Parathyroid adenoma (tissue), 2 donors: ENCODE data around the gene NDUFAF8.

Experiments
- H2AFZ ChIP-seq: fragments of 300-600 bp; sonication (generic); one replicate; pipeline ENCODE4 v1.7.0; 2017; ENCODE audit warnings: antibody characterized with exemption, mild to moderate bottlenecking
- H3K27ac ChIP-seq: fragments of 300-600 bp; sonication (generic); one replicate; pipeline ENCODE4 v1.7.0; 2017
- H3K27me3 ChIP-seq: fragments of 300-600 bp; sonication (generic); one replicate; pipeline ENCODE4 v1.7.0; 2017; ENCODE audit warnings: low read length; ENCODE audit not compliant: control insufficient read depth, insufficient read depth
- H3K36me3 ChIP-seq: fragments of 300-600 bp; sonication (generic); one replicate; pipeline ENCODE4 v1.7.0; 2017; ENCODE audit warnings: low read length; ENCODE audit not compliant: control insufficient read depth, insufficient read depth
- H3K4me1 ChIP-seq: fragments of 300-600 bp; sonication (generic); one replicate; pipeline ENCODE4 v1.7.0; 2017; ENCODE audit warnings: control low read depth
- H3K4me2 ChIP-seq: fragments of 300-600 bp; sonication (generic); one replicate; pipeline ENCODE4 v1.7.0; 2017; ENCODE audit warnings: low read length
- H3K4me3 ChIP-seq: fragments of 300-600 bp; sonication (generic); one replicate; pipeline ENCODE4 v1.7.0; 2017; ENCODE audit warnings: low read depth, low read length
- H3K79me2 ChIP-seq: fragments of 300-600 bp; sonication (generic); one replicate; pipeline ENCODE4 v1.7.0; 2017; ENCODE audit warnings: control low read depth
- H3K9ac ChIP-seq: fragments of 300-600 bp; sonication (generic); one replicate; pipeline ENCODE4 v1.7.0; 2017; ENCODE audit warnings: mild to moderate bottlenecking
- H3K9me3 ChIP-seq: fragments of 300-600 bp; sonication (generic); one replicate; pipeline ENCODE4 v1.7.0; 2017; ENCODE audit warnings: low read length; ENCODE audit not compliant: control insufficient read depth
- CTCF ChIP-seq: fragments of 300-600 bp; sonication (generic); IDR thresholded peaks from one replicate; pipeline ENCODE4 v1.7.0; 2017; ENCODE audit warnings: antibody characterized with exemption, mild to moderate bottlenecking
- donor health status: primary hyperparathyroidism.

NDUFAF8 gene

GRCh38 chr17:81264640-81265039 is 25.5 kb downstream of the NDUFAF8 start:
- Histone ChIP-seq H2AFZ (no peak overlapping the region), H3K79me2 (peaks cover 3% of the 10 kb centered on the region), H3K4me3 (no peak overlapping the region), H3K9me3 (no peaks in the 10 kb centered on the region), H3K36me3 (no peaks in the 10 kb centered on the region), H3K4me1 (no peaks in the 10 kb centered on the region), H3K27ac (no peak overlapping the region), H3K27me3 (no peaks in the 10 kb centered on the region), H3K9ac (no peak overlapping the region), H3K4me2 (no peak overlapping the region)
- no peak for TF ChIP-seq CTCF

- H3K4me1 ChIP-seq, result no peaks in the 10 kb centered on the region
- no peak overlapping the region for H2AFZ ChIP-seq
- H3K4me2 ChIP-seq, result no peak overlapping the region
- no peak for TF ChIP-seq CTCF
- no peak overlapping the region for H3K9ac ChIP-seq
- no peaks in the 10 kb centered on the region for H3K27me3 ChIP-seq
- H3K36me3 ChIP-seq, result no peaks in the 10 kb centered on the region
- no peaks in the 10 kb centered on the region for H3K9me3 ChIP-seq
- peaks cover 3% of the 10 kb centered on the region for H3K79me2 ChIP-seq
- H3K27ac ChIP-seq, result no peak overlapping the region
- no peak overlapping the region for H3K4me3 ChIP-seq
Measured at GRCh38 chr17:81265576-81265975, 26.5 kb downstream of the NDUFAF8 start.

GRCh38 chr17:81267390-81268067 is 28.4 kb downstream of the NDUFAF8 start:
- Histone ChIP-seq H3K27ac (no peak overlapping the region), H3K36me3 (no peaks in the 10 kb centered on the region), H3K4me2 (no peak overlapping the region)

DNA sequence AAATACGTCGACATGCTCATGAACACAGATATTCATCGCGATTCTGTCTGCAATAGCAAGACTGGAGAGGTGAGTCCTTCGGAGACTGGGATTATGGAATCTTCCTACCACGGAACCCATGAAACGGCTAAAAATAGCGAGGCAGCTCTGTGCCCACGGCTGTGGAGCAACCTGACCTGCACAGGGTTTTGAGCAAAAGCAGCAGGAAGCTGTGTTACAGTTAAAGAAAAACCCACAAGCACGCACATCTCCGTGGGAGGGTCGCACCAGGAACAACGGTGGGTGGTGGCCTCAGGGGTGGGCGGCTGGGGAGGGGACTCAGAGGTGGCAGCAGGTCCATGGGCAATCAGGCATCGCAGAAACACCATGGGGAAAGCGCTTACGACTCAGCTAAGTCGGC is 31.2 kb downstream of the NDUFAF8 start:
- no peaks in the 10 kb centered on the region for H3K9me3 ChIP-seq
- H3K4me1 ChIP-seq, result no peaks in the 10 kb centered on the region
- H3K27ac ChIP-seq, result no peak overlapping the region
- no peaks in the 10 kb centered on the region for H3K27me3 ChIP-seq
- no peaks in the 10 kb centered on the region for H3K36me3 ChIP-seq
- H3K9ac ChIP-seq, result no peak overlapping the region
- no peak overlapping the region for H2AFZ ChIP-seq
- no peak for TF ChIP-seq CTCF
- H3K79me2 ChIP-seq, result peaks cover 3% of the 10 kb centered on the region
- no peak overlapping the region for H3K4me2 ChIP-seq
- H3K4me3 ChIP-seq, result no peak overlapping the region

More at GRCh38 chr17:81267390-81268067, 28.4 kb downstream of the NDUFAF8 start:
- H3K27me3 ChIP-seq, result no peaks in the 10 kb centered on the region
- no peaks in the 10 kb centered on the region for H3K9me3 ChIP-seq
- no peak overlapping the region for H2AFZ ChIP-seq
- H3K9ac ChIP-seq, result no peak overlapping the region
- no peak overlapping the region for H3K4me3 ChIP-seq
- peaks cover 3% of the 10 kb centered on the region for H3K79me2 ChIP-seq
- TF ChIP-seq CTCF, result no peak
- H3K4me1 ChIP-seq, result no peaks in the 10 kb centered on the region

- H3K27ac ChIP-seq, result no peak overlapping the region
- no peaks in the 10 kb centered on the region for H3K79me2 ChIP-seq
- H2AFZ ChIP-seq, result no peak overlapping the region
- H3K4me1 ChIP-seq, result no peaks in the 10 kb centered on the region
- no peaks in the 10 kb centered on the region for H3K9me3 ChIP-seq
- H3K9ac ChIP-seq, result no peak overlapping the region
- no peaks in the 10 kb centered on the region for H3K36me3 ChIP-seq
- H3K4me2 ChIP-seq, result no peak overlapping the region
- H3K27me3 ChIP-seq, result no peaks in the 10 kb centered on the region
- no peak for TF ChIP-seq CTCF
- no peak overlapping the region for H3K4me3 ChIP-seq
Measured at GRCh38 chr17:81271226-81271625, 32.1 kb downstream of the NDUFAF8 start.
